ENCODE results near the gene FLOT1. TPM values are rescaled to one million over a fixed set of nuclear protein-coding genes. Genes with fewer than 3 reads are reported as not detected.

Gene FLOT1
- 138 and 156 TPM in 2 replicates for total RNA-seq

GRCh38 chr6:30742316-30743098 is at the start of gene FLOT1:
TSS of gene FLOT1 (minus strand) at chr6:30742687. CDS start at chr6:30742189, 498 bp downstream.

GRCh38 chr6:30744054-30744805 is 1.7 kb upstream of the FLOT1 start, which contains the start of gene IER3:
TSS of gene IER3 (minus strand) at chr6:30744547. CDS start at chr6:30744518, 29 bp downstream.

GRCh38 chr6:30719791-30720737 is 22.4 kb downstream of the FLOT1 start, which contains the start of gene TUBB:
TSS of gene TUBB (plus strand) at chr6:30720352. CDS start at chr6:30720507, 155 bp downstream.

GRCh38 chr6:30717129-30717844 is 25.2 kb downstream of the FLOT1 start, which contains the start of gene MDC1:
TSS of gene MDC1 (minus strand) at chr6:30717281. CDS start at chr6:30715175, 2,106 bp downstream.

GRCh38 chr6:30690403-30691207 is 51.9 kb downstream of the FLOT1 start, which contains the start of gene NRM:
TSS of gene NRM (minus strand) at chr6:30690984. CDS start at chr6:30690974, 10 bp downstream.

GRCh38 chr6:30686009-30686907 is 56.2 kb downstream of the FLOT1 start, which contains the start of gene PPP1R18:
TSS of gene PPP1R18 (minus strand) at chr6:30686645. CDS start at chr6:30686018, 627 bp downstream.

Other genes starting within 250 kb of the FLOT1 start
- gene GNL1, start 186.2 kb downstream of the FLOT1 start, total RNA-seq, result 33.2 and 40.0 TPM in 2 replicates
- gene PRR3, start 185.4 kb downstream of the FLOT1 start, total RNA-seq, result 1.9 and 5.6 TPM in 2 replicates
- gene ABCF1, start 171.2 kb downstream of the FLOT1 start, total RNA-seq, result 48.7 and 53.4 TPM in 2 replicates
- 21.8 and 24.0 TPM in 2 replicates for gene PPP1R10, start 125.4 kb downstream of the FLOT1 start, total RNA-seq
- 55.8 and 57.7 TPM in 2 replicates for gene MRPS18B, start 124.8 kb downstream of the FLOT1 start, total RNA-seq
- 2.9 and 6.0 TPM in 2 replicates for gene ATAT1, start 115.8 kb downstream of the FLOT1 start, total RNA-seq
- gene C6orf136, start 95.6 kb downstream of the FLOT1 start, total RNA-seq, result 7.7 and 8.0 TPM in 2 replicates
- gene DHX16, start 69.7 kb downstream of the FLOT1 start, total RNA-seq, result 31.8 and 36.3 TPM in 2 replicates
- gene PPP1R18, start 56.0 kb downstream of the FLOT1 start, total RNA-seq, result 78.3 and 93.0 TPM in 2 replicates
- 18.4 and 18.5 TPM in 2 replicates for gene NRM, start 51.7 kb downstream of the FLOT1 start, total RNA-seq
- 12.4 and 12.5 TPM in 2 replicates for gene MDC1, start 25.4 kb downstream of the FLOT1 start, total RNA-seq
- gene TUBB, start 22.3 kb downstream of the FLOT1 start, total RNA-seq, result 1,014 and 1,183 TPM in 2 replicates
- 72.1 and 91.5 TPM in 2 replicates for gene IER3, start 1.9 kb upstream of the FLOT1 start, total RNA-seq
- 3.7 and 6.3 TPM in 2 replicates for gene DDR1, start 141.8 kb upstream of the FLOT1 start, total RNA-seq
- 13.0 and 16.6 TPM in 2 replicates for gene GTF2H4, start 165.5 kb upstream of the FLOT1 start, total RNA-seq
- 19.5 and 23.0 TPM in 2 replicates for gene VARS2, start 171.6 kb upstream of the FLOT1 start, total RNA-seq
- not detected in 2 replicates for gene SFTA2, start 189.5 kb upstream of the FLOT1 start, total RNA-seq
- 0.07 TPM in 1 of 2 replicates, not detected in the other for gene MUCL3, start 198.3 kb upstream of the FLOT1 start, total RNA-seq
- gene MUC21, start 241.0 kb upstream of the FLOT1 start, total RNA-seq, result not detected in 2 replicates

Data from mammary microvascular endothelial cell (primary cell).